Cardiac muscle cell (in vitro differentiated cells and primary cell): ENCODE results near the gene ANKMY1. TPM values are rescaled to one million over a fixed set of nuclear protein-coding genes. Genes with fewer than 3 reads are reported as not detected.

Experiments
- DNase-seq, 2 donors: peaks; one replicate each; pipeline versions ENCODE4 v3.0.0 to v3.0.0-alpha.2; 2010 to 2017; ENCODE audit warnings: low read depth in 1 of 2, low spot score in 1 of 2
- H3K27ac ChIP-seq: fragments of 200-600 bp; sonication (generic); 2 replicates; pipeline ENCODE4 v1.5.1; 2016
- H3K27me3 ChIP-seq: fragments of 200-600 bp; sonication (generic); 2 replicates; pipeline ENCODE4 v1.6.0; 2016; ENCODE audit warnings: control low read depth
- H3K36me3 ChIP-seq: fragments of 200-600 bp; sonication (generic); 2 replicates; pipeline ENCODE4 v1.5.1; 2016; ENCODE audit warnings: control low read depth
- H3K4me1 ChIP-seq: fragments of 200-600 bp; sonication (generic); 2 replicates; pipeline ENCODE4 v1.8.1; 2017; ENCODE audit warnings: low read depth, mild to moderate bottlenecking, mixed run types
- H3K4me3 ChIP-seq: fragments of 200-600 bp; sonication (generic); 2 replicates; pipeline ENCODE4 v1.5.1; 2016; ENCODE audit warnings: mild to moderate bottlenecking
- H3K9me3 ChIP-seq: fragments of 200-600 bp; sonication (generic); 2 replicates; pipeline ENCODE4 v1.5.1; 2017; ENCODE audit warnings: low read depth, mild to moderate bottlenecking, control low read depth
- CTCF ChIP-seq: IDR thresholded peaks from 2 replicates; pipeline ENCODE4 v1.5.1; 2012; ENCODE audit warnings: low read depth, mild to moderate bottlenecking, low read length
- polyA plus RNA-seq: library from polyadenylated mRNA; unstranded; fragments of >200 nt; fragmentation: Nextera tagmentation; extraction: Ambion mirVana; gene quantifications from 2 replicates; pipeline ENCODE4 v1.2.1, GENCODE V29; 2016
- total RNA-seq: library from RNA; depleted of rRNA; stranded (reverse); fragments of >200 nt; gene quantifications from 2 replicates; pipeline ENCODE4 v1.2.3, GENCODE V29; 2016

The ANKMY1 gene
- total and polyA plus RNA-seq, 2 experiments from 2014 or later = 7.6 to 10.8 TPM

GRCh38 chr2:240467149-240467642 is 90.6 kb downstream of the ANKMY1 start:
- peak overlapping the region; percentile 17 for H3K27ac ChIP-seq
- H3K4me1 ChIP-seq = no peaks in the 10 kb centered on the region
- H3K4me3 ChIP-seq = no peak overlapping the region
- no peak for DNase-seq
- peaks cover 2% of the 10 kb centered on the region for H3K36me3 ChIP-seq
- no peaks in the 10 kb centered on the region for H3K9me3 ChIP-seq
- TF ChIP-seq CTCF = no peak
- H3K27me3 ChIP-seq = no peaks in the 10 kb centered on the region

GRCh38 chr2:240466579-240467148 is 91.1 kb downstream of the ANKMY1 start:
- Histone ChIP-seq H3K9me3 (no peaks in the 10 kb centered on the region), H3K27ac (peak overlapping the region; percentile 66), H3K4me3 (no peak overlapping the region), H3K36me3 (peaks cover 2% of the 10 kb centered on the region), H3K27me3 (no peaks in the 10 kb centered on the region), H3K4me1 (no peaks in the 10 kb centered on the region)
- DNase-seq = no peak
- no peak for TF ChIP-seq CTCF

- no peaks in the 10 kb centered on the region for H3K27me3 ChIP-seq
- DNase-seq = no peak
- peaks cover 2% of the 10 kb centered on the region for H3K36me3 ChIP-seq
- no peak overlapping the region for H3K4me3 ChIP-seq
- no peaks in the 10 kb centered on the region for H3K9me3 ChIP-seq
- H3K27ac ChIP-seq = peak overlapping the region; percentile 66
- H3K4me1 ChIP-seq = no peaks in the 10 kb centered on the region
- TF ChIP-seq CTCF = no peak
Measured at GRCh38 chr2:240465765-240466578, 91.8 kb downstream of the ANKMY1 start.

- no peak for DNase-seq
- Histone ChIP-seq H3K27ac (no peak overlapping the region), H3K9me3 (no peaks in the 10 kb centered on the region), H3K27me3 (no peaks in the 10 kb centered on the region), H3K4me1 (no peaks in the 10 kb centered on the region), H3K4me3 (no peak overlapping the region), H3K36me3 (peaks cover 2% of the 10 kb centered on the region)
- TF ChIP-seq CTCF = no peak
Measured at GRCh38 chr2:240465268-240465764, 92.5 kb downstream of the ANKMY1 start.

GRCh38 chr2:240464514-240465241 is 93.1 kb downstream of the ANKMY1 start:
- H3K27ac ChIP-seq = no peak overlapping the region
- no peak for TF ChIP-seq CTCF
- no peak for DNase-seq

More at GRCh38 chr2:240464514-240465241, 93.1 kb downstream of the ANKMY1 start:
- no peaks in the 10 kb centered on the region for H3K27me3 ChIP-seq
- H3K36me3 ChIP-seq = peaks cover 2% of the 10 kb centered on the region
- H3K4me1 ChIP-seq = no peaks in the 10 kb centered on the region
- H3K4me3 ChIP-seq = no peak overlapping the region
- no peaks in the 10 kb centered on the region for H3K9me3 ChIP-seq
